ENCODE results near the gene TMEM243.
A peak's percentile ranks its signal among the peaks of the same experiment; 100 is the strongest.
"Not testable (repeated sequence)": the region's sequence is repeated elsewhere in the genome, so short reads cannot be mapped to it uniquely, and the experiment has no call there.

Gene TMEM243, protein sequence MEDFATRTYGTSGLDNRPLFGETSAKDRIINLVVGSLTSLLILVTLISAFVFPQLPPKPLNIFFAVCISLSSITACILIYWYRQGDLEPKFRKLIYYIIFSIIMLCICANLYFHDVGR

DNA sequence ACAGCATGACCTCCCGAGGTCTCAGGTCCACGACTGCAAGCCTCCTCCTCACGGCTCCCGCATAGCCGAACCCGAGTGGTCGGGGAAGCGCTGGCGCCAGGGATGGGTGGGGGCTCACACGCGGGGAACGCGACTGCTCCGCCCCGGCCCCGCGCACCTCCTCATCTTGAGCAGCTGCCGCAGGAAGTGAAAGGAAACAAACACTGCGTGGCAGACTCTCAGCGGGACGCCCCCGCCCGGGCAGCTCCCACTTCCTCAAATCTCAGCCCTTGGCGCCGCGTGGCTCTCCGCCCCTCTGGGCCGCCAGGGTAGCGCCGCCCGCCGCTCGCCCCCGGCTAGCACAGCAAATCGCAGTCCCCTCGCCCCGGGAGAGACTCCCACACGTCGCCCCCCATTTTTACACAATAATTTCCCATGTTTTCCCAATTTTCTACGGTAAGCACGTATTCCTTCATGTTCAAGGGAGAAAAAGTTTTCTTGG, at the start of gene TMEM243:
Gene TMEM243 (minus strand): TSS at position 188 of the 481 bp plus-strand sequence. CDS start 229 bp downstream, outside the sequence.
- DNase-seq (ENCODE audit: low read depth) = peak; percentile 79

DNA sequence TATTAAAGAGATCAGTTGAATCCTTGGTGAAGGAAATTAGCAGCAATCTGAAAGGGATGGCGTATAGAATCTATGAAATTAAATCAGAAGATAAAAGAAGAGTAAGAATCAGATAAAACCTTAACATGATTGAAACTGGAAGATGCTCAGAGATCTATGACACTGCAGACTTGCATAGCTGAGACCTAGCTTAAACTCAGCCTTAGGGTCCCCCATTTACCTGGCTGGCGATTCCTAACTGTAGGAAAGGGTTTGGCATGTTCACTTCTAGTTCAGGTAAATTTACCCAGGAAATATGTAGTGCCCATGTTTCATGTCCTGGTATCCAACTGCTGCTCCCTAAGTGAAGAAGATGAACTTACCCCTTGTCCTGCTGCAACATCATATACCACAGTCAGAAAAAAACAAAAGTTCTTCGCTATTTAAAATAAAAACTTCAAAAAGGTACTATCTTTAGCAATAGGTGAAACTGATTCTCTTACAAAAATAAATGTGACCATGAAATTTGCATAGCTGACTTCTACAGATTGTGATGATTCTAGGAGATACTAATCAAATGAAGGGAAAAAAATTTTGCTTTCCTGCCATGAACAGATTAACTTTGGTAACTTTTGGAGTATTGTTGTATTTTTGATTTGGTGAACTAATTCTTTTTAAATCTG, 47.8 kb upstream of the TMEM243 start:
- DNase-seq (ENCODE audit: low read depth) = no peak

DNA sequence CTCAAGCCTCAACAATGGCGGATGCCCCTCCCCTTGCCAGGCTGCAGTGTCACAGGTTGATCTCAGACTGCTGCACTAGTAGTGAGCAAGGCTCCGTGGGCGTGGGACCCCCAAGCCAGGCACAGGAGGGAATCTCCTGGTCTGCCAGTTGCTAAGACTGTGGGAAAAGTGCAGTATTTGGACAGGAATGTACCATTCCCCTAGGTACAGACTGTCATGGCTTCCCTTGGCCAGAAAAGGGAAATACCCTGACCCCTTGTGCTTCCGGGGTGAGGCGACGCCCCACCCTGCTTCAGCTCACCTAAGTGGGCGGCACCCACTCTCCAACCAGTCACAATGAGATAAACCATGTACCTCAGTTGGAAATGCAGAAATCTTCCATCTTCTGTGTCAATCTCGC, 44.0 kb upstream of the TMEM243 start:
- DNase-seq (ENCODE audit: low read depth) = no peak

DNA sequence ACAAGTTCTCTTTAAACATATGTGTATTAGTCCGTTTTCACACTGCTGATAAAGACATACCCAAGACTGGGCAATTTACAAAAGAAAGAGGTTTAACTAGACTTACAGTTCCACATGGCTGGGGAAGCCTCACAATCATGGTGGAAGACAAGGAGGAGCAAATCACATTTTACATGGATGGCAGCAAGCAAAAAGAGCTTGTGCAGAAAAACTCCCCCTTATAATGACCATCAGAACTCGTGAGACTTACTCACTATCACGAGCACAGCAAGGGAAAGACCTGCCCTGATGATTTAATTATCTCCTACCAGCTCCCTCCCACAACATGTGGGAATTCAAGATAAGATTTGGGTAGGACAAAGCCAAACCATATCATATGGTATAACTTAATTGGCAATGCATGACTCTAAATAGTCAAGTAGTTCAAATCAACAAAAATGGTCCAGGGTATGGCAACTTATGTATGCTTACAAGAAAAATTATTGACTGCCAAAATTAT, 34.1 kb upstream of the TMEM243 start:
- DNase-seq (ENCODE audit: low read depth) = no peak

DNA sequence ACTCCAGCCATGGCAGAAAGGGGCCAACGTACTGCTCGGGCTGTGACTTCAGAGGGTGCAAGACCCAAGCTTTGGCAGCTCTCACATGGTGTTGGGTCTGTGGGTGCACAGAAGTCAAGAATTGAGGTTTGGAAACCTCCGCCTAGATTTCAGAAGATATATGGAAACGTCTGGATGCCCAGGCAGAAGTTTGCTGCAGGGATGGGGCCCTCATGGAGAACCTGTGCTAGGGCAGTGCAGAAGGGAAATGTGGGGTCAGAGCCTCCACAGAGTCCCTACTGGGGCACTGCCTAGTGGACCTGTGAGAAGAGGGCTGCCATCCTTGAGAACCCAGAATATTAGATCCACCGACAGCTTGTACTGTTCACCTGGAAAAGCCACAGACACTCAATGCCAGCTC, 26.1 kb upstream of the TMEM243 start:
- DNase-seq (ENCODE audit: low read depth) = not testable (repeated sequence)

DNA sequence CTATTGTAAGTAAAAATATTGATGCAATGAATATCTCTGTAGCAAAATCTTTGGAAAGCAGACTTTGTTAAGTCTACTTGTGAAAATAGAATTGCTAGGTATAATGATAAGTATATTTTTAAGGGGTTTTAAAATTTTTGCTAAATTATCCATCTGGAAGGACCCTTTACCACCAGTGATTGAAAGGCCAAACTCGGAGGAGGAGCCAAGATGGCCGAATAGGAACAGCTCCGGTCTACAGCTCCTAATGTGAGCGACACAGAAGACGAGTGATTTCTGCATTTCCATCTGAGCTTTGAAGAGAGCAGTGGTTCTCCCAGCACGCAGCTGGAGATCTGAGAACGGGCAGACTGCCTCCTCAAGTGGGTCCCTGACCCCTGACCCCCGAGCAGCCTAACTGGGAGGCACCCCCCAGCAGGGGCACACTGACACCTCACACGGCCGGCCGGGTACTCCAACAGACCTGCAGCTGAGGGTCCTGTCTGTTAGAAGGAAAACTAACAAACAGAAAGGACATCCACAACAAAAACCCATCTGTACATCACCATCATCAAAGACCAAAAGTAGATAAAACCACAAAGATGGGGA, 19.0 kb upstream of the TMEM243 start:
- not testable (repeated sequence) for DNase-seq (ENCODE audit: low read depth)

DNA sequence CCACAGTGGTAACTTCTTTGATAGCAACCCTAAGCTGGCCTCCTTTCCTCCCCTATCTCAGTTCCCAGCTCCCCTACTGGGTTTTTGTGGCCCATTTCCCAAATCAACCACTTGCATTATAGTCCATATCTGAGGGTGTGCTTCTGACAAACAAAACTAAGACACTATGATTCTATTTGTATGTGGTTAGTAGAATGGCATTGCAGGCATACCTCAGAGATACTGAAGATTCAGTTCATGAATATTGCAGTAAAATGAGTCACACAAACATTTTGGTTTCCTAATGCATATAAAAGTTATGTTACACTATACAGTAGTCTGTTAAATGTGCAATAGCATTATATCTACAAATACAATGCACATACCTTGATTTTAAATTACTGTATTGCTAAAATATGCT, 15.4 kb upstream of the TMEM243 start:
- DNase-seq (ENCODE audit: low read depth) = no peak

DNA sequence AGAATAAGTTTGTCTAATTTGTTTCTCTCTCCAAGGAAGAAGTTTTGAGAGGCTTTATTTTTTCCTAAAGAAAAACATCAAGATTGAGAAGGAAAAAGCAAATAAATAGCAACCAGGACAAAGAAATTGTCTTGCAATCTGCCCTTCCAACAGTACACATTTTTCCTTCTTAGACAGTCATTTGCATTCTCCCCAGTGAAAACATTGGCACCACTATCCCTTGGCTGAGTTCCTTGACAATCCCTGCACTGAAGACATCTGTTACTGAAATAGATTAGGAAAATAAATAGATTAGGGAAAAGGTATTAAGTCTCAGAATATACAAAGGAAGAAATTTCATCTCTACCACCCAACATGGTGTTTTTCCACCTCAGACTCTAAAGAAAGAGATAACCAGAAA, 12.2 kb upstream of the TMEM243 start:
- no peak for DNase-seq (ENCODE audit: low read depth)

DNA sequence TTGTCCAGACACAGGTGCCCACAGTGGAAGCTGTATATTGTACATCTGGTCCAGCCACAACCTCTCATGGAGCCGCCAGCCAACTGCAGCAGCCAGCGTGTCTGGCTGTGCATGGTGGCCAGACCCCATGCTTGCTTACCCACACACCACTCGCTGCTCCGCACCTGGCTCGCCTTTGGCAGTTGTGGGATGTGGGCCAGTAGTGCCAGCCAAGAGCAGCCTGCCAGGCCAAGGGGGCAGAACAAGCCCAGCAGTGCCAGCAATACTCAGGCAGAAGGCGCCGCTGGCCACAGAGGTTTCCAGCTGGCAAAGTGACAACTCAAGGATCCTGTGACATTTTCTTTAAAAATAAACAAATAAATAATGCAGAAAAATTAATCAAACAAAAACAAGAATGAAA, 11.7 kb upstream of the TMEM243 start:
- no peak for DNase-seq (ENCODE audit: low read depth)

DNA sequence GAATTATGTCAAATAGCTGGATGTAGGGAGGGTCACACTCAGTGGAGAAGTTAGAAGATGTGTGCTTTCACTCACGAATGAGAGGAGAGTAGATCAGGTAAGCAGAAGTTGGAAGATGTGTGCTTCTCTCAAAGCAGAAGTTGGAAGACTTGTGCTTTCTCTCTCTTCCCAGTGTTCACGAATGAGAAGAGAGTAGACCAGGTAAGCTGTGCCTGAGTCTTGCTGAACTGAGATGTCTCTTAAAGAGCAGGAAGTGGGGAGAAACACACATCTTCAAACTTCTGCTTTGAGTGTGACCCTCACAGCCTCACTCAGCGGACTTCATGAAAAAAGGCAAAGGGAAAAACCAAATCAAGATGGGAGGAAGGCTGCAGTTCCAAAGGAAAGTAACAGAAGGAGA, 7.0 kb upstream of the TMEM243 start:
- no peak for DNase-seq (ENCODE audit: low read depth)

DNA sequence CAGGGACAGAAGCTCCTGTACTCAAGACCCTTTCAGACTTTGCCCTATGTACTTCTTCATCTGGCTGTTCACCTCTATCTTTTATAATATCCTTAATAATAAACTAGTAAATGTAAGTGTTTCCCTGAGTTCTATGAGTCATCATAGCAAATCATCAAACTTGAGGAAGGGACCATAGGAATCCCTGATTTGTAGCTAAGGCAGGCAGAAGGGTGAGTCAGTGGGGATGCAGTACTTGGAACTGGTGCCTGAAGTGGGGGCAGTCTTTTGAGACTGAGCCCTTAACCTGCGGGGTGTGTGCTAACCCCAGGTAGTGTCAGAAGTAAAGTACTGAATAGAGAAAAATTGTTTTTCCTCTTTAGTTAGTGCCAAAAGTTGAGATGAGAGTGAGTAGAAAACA, 6.2 kb upstream of the TMEM243 start:
- DNase-seq (ENCODE audit: low read depth) = no peak

DNA sequence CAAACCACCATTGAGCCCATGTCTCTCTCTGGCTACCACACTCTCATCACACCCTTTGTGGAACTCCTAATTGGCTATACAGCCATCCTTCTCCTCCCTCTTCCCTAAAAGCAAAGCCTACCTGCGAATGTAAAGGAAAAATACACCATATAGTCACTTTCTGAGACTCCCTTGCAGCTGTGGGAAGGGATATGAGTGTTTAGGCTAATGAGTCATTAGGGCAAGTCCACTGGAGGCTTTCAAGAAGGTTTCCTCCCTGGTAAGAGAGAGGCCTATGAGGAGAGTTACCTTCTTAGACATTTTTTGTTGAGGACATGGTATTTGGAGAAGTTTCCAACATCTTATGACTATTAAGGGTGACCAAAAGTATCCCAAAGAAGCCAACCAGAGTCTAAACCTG, 4.1 kb upstream of the TMEM243 start:
- no peak for DNase-seq (ENCODE audit: low read depth)

DNA sequence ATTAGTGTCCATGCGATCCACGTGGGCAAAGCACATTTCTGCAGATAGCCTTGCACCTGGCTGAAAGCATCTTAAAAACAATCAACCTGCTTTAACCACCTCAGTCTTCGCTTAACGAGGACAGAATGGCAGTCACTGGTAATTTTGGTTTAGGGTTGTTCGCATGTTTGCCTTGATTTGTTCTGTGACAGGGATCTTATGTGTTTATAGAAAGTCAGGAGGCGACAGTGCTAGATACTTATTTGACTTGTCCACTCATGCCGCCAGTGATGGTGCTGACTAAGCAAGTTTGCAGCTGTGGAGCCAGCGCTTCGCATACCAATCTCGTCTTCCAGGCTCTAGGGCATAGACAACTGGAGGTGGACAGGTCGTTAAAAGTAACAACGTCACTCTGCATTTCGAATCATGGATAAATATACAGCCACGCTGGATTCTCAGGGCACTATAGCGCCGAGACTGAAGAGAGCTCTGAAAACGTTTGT, 1.2 kb upstream of the TMEM243 start:
- DNase-seq (ENCODE audit: low read depth) = no peak

DNA sequence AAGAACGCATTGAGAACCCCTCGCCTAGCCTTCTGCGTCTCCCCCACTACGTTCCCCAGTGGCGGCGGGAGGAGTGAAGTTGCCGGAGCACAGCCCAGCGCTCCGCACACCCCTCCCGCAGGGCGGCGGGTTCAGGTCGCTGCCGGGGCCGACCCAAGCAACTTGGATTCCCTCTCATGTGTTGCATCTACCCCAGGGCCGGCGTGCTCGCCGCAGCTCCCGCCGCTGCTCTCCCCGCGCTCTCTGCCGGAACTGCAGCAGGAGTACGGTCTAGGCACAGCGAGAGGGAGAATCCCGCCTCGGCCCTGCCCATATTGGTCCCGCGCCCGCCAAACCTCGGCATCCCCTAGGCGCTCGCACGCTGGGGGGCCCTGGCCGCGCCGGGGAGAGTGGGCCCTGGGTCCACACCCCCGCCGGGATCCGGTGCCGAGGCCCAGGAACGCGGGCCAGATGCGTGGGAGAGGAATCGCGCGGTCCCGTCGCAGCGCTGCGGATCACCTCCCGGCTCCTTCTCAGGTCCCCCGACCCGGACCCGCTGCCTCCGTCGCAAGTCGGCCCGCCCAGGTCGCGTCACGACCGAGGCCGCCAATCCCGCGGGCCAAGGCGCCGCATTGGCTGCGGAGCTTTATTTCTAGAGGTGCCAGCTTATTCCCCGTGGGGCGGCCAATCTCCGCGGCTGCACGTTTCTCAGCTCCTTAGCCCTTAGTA, 648 bp upstream of the TMEM243 start:
- DNase-seq (ENCODE audit: low read depth) = peak; percentile 73

DNA sequence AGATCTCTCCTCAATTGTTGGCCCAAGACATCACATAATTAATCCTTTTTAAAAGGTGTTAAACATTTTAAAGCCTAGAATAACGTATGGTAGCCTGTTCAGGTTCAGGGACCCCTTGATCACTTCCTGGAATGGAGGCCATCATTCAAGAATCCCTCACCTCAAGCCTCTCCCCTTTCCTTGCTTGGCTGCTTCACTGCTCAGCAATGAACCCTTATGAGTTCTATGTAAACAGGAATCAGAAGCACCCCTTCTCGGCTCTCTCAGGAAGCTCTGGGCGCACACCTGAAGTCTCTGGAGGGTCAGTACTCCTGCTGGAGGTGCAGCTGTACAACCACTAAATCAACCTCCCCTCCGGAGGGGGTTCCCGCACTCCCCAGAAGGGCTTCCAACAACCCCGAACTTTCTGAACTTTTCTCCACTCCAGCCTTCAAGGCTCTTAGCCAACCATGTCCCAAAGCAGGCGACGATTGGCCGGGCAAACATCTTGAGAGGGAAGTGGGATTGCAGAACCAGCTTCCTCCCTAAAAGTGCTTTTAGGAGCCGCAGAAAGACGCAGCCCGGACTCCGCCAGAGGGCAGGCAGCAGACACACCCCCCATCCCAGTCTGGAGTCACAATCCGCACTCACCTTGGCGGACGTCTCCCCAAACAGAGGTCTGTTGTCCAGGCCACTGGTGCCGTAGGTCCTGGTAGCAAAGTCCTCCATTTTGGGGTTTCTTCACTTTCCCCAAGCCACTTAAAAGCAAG, 562 bp downstream of the TMEM243 start:
- no peak for DNase-seq (ENCODE audit: low read depth)

DNA sequence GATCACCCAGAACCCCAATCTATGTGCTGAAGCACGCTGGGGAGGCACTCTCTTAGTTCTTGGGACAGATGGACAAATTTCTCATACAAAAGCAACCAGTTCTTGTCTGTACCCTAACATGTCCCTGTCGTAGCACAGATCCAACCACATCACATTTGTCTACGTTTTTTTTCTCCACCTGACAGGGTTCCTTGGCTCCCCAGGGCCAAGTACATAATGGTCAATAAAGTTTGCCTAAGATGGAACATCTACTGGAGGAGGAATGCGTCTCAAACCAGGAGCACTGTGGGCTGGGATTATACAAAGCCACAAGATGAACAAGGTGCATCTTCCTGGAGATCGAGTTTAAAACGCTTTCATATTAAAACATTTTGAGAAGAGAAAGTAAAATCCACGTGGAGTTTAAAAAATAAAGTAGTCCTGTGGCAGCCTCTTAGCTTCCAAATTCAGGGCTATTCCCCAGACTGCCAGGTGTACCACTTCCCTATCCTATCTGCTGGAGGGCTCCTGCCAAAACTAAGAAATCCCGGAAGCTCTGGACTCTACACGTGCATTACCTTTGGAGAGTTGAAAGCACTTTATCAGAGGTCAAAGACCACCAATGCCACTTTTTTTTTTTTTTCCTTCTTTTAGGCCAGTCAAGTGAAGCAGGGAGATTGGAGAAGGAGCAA, 1.4 kb downstream of the TMEM243 start:
- DNase-seq (ENCODE audit: low read depth) = no peak

DNA sequence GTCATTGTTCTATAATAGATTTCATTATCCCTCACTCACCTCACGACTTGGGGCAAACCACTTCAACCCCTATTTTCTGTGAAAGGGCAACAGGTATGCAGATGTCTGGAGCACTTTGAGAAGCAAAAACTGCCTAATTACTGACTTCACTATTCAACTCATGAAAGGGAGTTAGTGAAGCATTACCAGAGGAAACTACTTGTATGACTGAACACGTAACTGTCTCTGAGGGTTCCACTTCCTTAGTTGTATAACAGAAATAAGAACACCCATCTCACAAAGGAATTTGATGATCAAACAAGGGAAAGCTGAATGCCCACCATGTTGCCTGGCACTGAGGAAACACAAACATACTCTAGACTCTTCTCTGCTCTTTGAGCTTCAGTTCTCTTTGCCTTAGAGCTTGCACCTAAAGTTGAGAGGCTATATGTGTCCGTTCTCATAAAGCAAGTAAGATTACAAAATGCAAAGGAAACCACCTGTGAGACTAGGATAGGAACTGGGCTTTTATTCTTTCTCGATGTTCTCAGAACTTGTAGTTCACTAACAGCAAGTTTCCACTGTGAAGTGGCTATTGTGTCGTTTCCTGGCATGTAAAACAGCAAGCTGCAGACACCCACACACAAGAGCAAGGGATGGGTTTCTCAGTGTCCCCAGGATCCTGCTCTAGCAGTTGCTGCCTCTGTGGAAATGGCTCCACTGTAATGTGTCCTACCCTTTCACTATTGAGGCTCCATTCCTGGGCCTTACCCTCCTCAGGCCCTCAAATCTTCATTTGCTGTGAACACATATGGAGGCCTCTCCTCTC, 2.6 kb downstream of the TMEM243 start:
- no peak for DNase-seq (ENCODE audit: low read depth)

DNA sequence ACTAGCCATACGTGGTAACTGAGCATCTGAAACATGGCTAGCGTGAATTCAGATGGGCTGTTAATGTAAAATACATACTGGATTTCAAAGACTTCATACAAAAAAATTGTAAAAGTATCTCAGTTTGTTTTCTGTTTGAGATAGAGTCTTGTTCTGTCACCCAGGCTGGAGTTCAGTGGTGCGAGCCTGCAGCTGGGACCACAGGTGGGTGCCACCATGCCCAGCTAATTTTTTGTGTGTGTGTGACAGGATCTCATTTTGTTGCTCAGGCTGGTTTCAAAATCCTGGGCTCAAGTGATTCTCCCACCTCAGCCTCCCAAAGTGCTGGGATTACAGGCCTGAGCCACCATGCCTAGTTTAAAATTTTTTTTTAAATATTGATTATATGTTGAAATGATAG, 4.5 kb downstream of the TMEM243 start:
- no peak for DNase-seq (ENCODE audit: low read depth)

DNA sequence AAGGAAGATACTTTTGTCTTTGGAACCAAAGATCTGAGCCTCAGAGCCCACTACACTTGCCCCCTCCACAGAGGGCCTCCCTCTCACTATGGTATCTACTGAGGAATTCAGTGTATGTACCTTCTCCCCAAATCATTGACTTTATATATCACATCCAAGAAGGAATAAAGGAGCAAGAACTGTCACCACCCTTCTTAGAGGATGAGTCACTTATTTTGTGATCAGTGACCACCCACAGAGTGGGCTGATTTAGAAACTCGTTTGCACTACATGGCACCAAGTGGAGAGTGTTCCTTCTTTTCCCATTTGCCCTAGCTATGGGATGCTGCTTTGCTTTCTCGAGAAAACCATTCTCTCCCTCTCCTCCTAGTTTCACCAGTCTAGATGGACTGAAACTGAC, 5.7 kb downstream of the TMEM243 start:
- no peak for DNase-seq (ENCODE audit: low read depth)

DNA sequence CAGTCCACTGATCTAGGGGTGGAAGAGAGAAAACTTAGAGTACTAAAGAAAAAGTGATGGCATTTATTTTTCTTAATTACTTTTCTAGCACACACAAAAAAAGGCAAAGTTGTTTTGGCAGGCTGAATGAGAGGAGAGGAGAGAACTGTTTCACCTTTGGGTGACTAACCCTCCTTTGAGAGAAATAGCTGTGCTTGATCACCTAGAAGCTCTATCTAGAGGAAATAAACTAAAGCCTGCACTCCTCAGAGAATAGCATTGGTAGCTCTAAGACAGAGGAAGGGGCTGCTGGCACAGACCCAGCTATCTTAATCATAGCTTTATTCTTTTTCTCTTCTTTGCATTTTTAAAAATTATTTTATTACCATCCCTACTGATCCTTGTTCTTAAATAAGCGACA, 6.3 kb downstream of the TMEM243 start:
- no peak for DNase-seq (ENCODE audit: low read depth)

DNA sequence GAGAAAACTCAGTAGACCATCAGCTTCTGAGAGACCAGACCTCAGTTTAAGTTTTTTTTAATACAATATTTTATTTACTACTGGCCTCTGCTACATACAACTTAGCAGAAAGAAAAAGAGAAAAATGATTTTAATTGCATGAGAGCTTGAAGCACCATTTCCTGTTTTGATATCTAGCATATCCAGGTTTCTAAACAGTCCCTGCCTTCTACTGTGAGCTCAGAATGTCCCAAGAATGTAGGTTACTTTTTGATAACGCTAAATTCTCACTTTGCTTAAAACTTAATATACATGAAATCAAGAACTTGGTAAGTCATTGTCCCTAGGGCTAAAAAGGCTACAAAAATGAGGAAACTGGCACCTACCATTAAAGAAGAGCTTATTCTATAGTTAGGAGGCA, 7.0 kb downstream of the TMEM243 start:
- no peak for DNase-seq (ENCODE audit: low read depth)

Data from stimulated activated CD8-positive, alpha-beta memory T cell treated with anti-CD3 and anti-CD28 coated beads, Interleukin-12 subunit alpha, Interleukin-12 subunit beta, amount 100 ng/mL, for 4 hours (primary cell).